ELR (cell line): ENCODE results near the gene ESRRG.

ENCODE experiments used
- DNase-seq: peaks from one replicate; pipeline ENCODE4 v3.0.0-alpha.2; 2015; ENCODE audit warnings: low read depth

The ESRRG gene

GRCh38 chr1:216723274-216723780, at the start of gene ESRRG:
ESRRG (minus strand) TSS chr1:216723429; CDS start chr1:216723299, 130 bp downstream.
- DNase-seq: peak; percentile 40

DNA sequence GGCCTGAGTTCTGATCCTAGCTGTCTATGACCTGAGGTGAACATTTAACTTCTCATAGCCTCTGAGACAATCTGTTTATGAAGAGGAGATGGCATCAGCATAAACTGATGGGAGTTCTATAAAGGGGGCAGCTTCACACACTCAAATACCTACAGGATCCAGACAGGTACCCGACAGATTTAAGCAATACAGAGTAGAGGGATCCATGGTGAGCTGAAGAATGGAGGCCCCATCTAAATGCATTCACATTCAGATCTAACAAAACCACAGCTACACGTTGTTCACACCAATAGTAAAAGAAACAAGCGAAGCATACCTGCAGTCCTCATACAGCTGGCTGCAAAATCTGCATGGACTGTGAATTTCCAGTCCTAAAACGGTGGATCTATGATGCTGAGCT, 48.7 kb upstream of the ESRRG start:
- no peak for DNase-seq

GRCh38 chr1:216766633-216767327, 43.6 kb upstream of the ESRRG start:
- peak; percentile 32 for DNase-seq

GRCh38 chr1:216765346-216766300, 42.4 kb upstream of the ESRRG start:
- DNase-seq: no peak

- no peak for DNase-seq
These were observed 34.9 kb upstream of the ESRRG start for GRCh38 chr1:216758161-216758560.

- no peak for DNase-seq
These were observed 33.9 kb upstream of the ESRRG start for GRCh38 chr1:216757110-216757509.

DNA sequence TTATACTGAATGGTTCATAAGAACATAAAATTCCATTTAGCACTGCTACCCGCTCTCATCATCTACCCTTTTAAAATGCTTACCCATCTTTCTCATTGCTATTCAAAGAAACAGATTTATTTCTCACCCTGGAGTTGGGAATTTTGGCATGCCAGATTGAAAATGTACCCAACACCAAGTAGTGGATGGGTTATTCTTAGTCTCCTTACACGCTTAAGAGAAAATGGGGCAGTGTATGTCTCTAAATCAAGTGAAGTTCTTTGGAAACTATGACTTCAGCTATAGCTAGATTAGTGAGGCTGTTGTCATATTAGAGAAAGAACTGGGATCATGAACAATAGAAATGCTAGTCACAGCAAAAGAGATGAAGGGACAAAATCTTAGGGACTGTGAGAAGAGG, 27.7 kb upstream of the ESRRG start:
- DNase-seq: no peak

GRCh38 chr1:216750031-216750627, 26.9 kb upstream of the ESRRG start:
- DNase-seq: peak; percentile 64

DNA sequence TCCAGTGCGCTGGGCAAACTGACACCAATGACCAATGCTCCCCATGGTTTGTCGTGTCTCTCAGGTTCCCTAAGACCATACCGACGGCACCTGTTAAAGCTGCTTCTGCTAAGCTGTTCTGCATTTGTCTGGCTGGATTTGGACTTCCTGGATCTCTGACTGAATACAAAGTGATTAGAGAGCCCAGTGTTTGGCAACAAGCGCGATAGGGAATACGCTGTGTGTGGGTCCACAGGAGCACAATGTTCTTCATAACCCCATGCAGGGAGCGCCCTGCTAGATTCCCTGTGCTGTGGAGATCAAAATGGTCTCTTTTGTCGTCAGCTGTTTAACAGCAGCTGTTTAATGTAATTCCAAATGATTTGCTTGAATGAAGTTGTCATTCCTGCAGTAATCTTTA, 26.0 kb upstream of the ESRRG start:
- DNase-seq: no peak

DNA sequence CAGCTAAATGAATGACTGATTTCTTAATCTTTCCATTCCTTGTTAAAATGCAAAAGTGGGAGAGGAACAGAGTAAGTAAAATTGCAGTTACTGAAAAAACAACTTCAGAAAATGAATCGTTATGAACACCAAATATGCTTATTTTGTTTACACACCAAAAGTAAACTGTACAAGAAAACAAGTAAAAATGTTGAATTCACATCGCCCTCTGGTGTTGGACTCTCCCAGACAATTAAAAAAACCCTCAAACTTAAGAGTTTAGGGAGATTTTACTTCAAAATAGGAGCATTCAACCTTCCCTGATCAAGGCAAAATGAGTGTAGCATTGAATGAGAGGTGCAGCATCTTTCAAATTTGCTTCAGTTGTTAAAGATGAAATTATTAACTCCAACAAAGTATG, 19.4 kb upstream of the ESRRG start:
- DNase-seq: peak; percentile 21

DNA sequence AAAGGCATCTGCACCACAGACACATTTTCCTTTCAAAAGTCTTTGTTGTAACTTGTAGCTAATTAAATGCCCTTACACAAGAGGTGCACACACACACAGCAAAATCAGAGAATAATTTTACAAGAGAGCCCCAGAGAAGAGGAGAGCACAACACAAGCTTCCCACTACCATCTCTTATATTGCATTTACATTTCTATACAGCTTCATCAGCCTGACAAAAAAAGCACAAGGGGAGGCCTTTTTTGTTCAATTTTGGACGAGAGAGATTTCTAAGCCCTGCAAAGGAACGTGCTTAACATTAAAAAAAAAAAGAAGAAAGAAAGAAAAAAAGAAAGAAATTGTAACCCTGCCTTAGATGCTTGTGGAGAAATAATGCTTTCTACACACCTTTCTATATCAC, 17.1 kb upstream of the ESRRG start:
- no peak for DNase-seq

DNA sequence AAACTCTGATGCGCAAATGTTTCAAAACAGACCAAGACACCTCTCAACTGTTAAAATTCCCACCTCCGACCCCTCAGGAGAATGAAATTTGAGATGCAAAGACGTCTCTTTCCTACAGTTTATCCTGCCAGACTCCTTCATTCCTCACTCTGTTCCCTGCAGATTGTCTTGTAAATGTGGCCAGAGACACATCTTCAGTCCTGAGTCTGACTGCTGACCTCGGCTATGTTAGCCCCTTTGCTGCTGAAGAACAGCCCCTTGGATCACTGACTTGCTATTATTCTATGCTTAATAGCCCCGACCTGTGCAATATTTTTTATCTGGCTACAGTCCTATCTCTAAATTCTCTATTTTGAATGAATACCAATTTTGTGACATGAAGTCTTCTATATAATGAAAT, 16.6 kb upstream of the ESRRG start:
- no peak for DNase-seq

- no peak for DNase-seq
These were observed 8.9 kb upstream of the ESRRG start for GRCh38 chr1:216732121-216732520.

DNA sequence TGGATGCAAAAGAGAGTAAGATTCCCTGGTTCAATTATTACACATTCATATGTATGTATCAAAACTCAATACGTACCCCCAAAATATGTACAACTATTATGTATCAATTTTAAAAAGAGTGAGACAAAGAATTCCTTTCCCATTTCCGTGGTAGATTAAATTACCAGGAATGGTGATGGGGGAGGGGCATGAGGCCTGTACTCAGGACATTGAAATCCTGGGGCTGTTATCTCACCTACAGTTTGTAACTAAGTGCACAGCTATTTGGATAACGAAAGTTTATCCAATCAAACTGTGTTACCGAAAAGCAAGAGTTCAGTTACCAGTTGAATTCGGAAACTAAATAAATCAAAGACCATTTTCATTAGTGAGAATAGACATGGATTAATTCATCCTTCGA, 8.3 kb upstream of the ESRRG start:
- no peak for DNase-seq

DNA sequence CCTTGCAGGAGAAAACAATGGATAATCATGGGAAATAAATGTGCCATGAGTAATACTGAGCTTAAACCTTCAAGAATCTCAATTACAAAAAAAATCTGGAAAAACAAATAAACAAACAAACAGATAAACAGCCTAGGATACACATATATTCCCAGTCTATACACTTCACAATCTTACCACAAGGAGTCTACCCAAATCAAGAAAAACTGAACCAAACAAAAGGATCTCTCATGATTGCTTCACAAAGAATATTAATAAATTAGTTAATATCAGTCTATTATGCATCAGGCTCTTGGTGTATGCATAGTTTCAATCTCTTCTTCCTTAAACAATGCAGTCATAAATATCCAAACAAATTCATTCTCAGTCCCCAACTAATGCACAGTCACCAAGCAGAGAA, 3.2 kb upstream of the ESRRG start:
- DNase-seq: no peak

DNA sequence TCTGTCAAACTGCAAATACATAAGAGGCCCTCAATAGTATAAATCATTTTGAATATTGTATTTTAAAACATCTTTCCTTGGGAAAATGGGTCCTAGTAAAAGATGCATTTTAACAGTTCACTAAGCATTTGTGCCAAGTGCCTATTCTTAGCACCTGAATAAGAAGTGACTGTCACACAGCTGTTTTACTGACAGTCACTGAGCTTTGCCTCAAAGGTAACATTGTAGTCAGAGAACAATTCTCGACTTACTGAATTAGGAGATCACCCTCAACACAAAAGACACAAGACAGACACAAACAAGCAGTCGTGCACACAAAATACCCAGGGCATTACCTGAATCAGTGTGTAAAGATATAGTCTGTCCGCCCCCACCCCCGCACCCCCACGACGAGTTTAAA, 408 bp downstream of the ESRRG start:
- DNase-seq: no peak

DNA sequence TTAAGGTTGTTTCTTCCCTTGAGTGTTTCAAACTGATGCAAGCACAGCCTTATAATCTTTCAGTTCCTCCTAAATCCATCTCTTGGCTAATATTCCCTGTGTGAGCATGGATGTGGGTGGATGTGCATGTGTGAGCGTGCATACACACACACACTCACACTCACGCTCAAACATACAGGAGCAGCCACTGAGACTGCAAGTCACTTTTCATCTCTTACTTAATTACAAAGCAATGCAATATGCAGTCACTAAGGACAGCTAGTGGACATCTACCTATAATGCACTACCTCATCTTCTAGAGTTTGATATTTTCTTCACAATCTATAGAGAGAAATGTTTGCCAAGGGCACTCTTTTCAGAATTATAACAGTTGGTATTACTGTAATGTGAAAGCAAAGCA, 1.4 kb downstream of the ESRRG start:
- DNase-seq: no peak

GRCh38 chr1:216721062-216721461, 2.2 kb downstream of the ESRRG start:
- DNase-seq: no peak

DNA sequence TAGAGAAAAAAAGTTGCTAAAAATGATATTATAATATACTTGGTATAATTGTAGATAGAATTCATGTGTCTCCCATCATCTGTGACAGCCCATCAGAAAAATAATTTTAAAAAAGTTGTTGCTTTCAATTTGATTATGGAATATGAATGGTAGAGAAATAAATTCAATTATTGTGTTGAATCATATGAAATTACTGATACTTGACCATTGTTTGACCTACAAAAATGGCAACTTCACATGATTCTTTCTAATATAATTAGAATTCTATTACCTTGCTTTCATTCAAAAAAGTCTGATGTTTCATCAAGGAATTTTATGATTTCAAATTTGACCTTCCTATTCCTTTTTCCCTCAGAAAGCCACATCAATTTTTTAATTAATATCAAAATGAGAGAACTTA, 11.5 kb downstream of the ESRRG start:
- no peak for DNase-seq

GRCh38 chr1:216710598-216711333, 12.5 kb downstream of the ESRRG start:
- no peak for DNase-seq

GRCh38 chr1:216710055-216710454, 13.2 kb downstream of the ESRRG start:
- DNase-seq: no peak

DNA sequence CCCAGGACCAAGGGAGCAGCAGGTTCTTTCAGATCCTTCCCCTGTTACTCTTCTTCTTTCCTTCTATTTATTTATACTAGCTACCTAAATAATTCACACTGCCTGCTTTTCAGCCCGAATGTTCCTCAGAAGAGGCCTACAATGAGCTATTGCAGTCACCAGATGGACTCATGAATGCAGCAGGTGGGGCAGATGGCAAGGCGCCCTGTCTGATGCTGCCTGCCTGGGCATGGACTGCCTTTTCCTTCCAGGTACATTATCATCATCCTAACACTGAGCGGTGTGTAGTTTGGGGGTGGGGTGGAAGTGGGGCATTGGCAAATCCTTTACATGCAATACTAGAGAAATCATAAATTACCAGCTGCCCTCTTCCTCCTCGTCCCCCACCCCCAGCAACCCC, 17.6 kb downstream of the ESRRG start:
- no peak for DNase-seq
